Gastrocnemius medialis (tissue), 4 donors: ENCODE results near the gene PDXDC1.

Experiments used
- POLR2A ChIP-seq, 2 donors: fragments of 450-650 bp; IDR thresholded peaks; one replicate each; pipeline ENCODE4 v1.6.1; 2017; ENCODE audit warnings: antibody characterized with exemption in 2 of 2, mild to moderate bottlenecking in 2 of 2, moderate library complexity in 2 of 2
- TF ChIP-seq, protein P1 (sequence below), 5 experiments: fragments of 450-650 bp in 3 of 5; fragments of 200-600 bp in 2 of 5; sonication (generic) in 2 of 5; IDR thresholded peaks in 4 of 5; conservative IDR thresholded peaks in 1 of 5; 1 replicate in 4 of 5; 2 replicates in 1 of 5; pipeline ENCODE4 v1.5.1; 2016 to 2019; ENCODE audit warnings: antibody characterized with exemption in 5 of 5, mild to moderate bottlenecking in 3 of 5, moderate library complexity in 3 of 5

DNA sequence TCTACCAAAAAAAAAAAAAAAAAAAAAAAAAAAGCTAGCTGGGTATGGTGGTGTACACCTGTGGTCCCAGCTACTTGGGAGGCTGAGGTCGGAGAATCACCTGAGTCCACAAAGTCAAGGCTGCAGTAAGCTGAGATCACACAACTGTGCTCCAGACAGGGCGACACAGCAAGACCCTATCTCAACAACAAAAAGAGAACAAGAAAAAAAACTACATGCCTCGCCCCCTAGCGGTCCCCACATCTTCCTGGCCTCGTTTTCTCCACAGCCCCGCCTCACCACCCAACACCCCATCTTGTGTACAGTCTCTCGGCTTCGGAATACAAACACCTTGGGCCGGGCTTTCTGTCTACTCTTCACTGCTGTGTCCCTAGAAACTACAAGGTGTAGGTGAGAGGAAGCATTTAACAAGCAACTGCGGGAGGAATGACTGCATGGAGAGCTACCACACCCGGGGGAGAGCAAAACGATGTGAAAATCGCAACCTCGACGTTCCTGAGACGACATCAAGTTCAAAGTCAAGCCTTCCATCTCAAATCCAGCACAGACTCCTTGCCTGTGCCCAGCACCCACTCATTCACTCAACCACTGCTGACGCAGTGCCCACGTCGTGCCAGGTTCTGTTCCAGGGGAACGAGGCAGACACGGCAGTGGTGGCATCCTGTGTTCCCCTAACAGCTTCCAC lies 72.0 kb downstream of the PDXDC1 start:
- TF ChIP-seq POLR2A (IDR thresholded peaks at IDR 0.05) = no peak
- TF ChIP-seq, protein P1, sequence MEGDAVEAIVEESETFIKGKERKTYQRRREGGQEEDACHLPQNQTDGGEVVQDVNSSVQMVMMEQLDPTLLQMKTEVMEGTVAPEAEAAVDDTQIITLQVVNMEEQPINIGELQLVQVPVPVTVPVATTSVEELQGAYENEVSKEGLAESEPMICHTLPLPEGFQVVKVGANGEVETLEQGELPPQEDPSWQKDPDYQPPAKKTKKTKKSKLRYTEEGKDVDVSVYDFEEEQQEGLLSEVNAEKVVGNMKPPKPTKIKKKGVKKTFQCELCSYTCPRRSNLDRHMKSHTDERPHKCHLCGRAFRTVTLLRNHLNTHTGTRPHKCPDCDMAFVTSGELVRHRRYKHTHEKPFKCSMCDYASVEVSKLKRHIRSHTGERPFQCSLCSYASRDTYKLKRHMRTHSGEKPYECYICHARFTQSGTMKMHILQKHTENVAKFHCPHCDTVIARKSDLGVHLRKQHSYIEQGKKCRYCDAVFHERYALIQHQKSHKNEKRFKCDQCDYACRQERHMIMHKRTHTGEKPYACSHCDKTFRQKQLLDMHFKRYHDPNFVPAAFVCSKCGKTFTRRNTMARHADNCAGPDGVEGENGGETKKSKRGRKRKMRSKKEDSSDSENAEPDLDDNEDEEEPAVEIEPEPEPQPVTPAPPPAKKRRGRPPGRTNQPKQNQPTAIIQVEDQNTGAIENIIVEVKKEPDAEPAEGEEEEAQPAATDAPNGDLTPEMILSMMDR (IDR thresholded peaks at IDR 0.05 in 4 of 5, conservative IDR thresholded peaks at IDR 0.05 in 1 of 5) = no peak
